Measurements from ENCODE around the gene DTYMK.

The DTYMK gene

DNA sequence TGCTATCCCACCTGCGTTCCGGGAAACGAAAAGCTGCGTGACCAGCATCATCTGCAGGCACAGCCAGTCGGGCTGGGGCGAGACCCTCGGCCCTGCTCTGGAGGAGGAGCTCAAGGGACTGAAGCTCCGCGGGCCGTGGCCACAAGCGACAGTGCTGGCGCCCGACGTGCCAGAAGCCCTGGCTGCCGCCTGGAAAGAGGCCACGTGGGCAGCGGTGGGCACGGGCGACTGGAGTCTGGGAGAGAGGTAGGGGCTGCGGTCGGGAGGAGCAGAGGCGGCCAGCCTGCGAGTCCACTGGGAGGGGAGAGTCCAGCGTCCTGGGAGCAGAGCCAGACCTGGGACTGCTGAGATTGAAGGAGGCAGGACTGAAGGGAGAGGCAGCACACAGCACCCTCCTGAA, 9.2 kb downstream of the DTYMK start:
- Histone ChIP-seq H3K27me3 (ENCODE audit: control insufficient read depth, insufficient read depth, low read length) (no peaks in the 10 kb centered on the region), H3K4me3 (ENCODE audit: low read depth, low read length) (no peak overlapping the region), H3K9me3 (ENCODE audit: control insufficient read depth, insufficient read depth, low read length) (no peaks in the 10 kb centered on the region), H3K36me3 (ENCODE audit: control insufficient read depth, insufficient read depth, low read length) (peaks cover 44% of the 10 kb centered on the region), H3K9ac (ENCODE audit: low read depth, low read length) (no peak overlapping the region), H3K4me1 (ENCODE audit: control insufficient read depth, insufficient read depth, low read length) (no peaks in the 10 kb centered on the region)

DNA sequence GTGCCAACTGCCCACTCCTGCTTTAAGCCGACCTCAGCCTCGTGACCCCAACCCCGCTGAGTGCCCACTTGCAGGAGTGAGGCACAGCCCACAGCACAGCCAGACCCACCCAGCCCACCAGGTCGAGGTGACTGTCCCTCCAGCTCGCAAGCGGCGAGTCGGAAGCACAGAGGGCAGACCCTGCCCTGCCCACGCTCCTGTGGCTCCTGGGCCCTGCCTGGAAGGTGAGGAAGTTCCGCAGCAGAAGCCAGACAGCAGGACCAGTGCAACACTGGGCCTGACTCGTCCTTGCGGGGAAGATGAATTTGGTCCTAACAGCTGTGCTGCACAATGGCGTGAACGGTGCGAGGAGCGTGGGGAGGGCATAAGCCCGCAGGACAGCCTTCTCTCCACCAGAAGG, 9.9 kb downstream of the DTYMK start:
- H3K4me3 ChIP-seq (ENCODE audit: low read depth, low read length): no peak overlapping the region
- H3K36me3 ChIP-seq (ENCODE audit: control insufficient read depth, insufficient read depth, low read length): peaks cover 51% of the 10 kb centered on the region
- no peak overlapping the region for H3K9ac ChIP-seq (ENCODE audit: low read depth, low read length)
- H3K4me1 ChIP-seq (ENCODE audit: control insufficient read depth, insufficient read depth, low read length): no peaks in the 10 kb centered on the region
- H3K9me3 ChIP-seq (ENCODE audit: control insufficient read depth, insufficient read depth, low read length): no peaks in the 10 kb centered on the region
- no peaks in the 10 kb centered on the region for H3K27me3 ChIP-seq (ENCODE audit: control insufficient read depth, insufficient read depth, low read length)

DNA sequence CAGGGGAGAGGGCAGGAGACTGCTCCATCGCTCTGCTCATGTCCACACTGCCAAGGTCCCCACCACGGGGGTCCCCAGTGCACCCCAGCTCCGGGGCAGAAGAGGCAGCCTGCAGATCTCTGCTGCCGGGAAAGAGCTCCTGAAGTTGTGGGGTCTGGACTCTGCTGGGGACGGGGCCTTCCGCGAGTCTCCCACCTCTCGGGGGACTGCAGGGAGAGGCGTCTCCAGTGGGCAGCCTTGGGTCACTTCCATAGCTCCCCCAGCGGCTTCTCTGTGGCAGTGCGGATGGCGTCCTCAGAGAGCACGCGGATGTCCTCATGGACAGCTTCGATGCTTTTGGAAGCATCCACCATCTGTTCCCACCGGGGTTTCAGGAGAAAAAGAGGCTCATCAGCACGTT, 10.7 kb downstream of the DTYMK start:
- H3K36me3 ChIP-seq (ENCODE audit: control insufficient read depth, insufficient read depth, low read length): peaks cover 50% of the 10 kb centered on the region
- H3K4me3 ChIP-seq (ENCODE audit: low read depth, low read length): no peak overlapping the region
- no peaks in the 10 kb centered on the region for H3K4me1 ChIP-seq (ENCODE audit: control insufficient read depth, insufficient read depth, low read length)
- H3K27me3 ChIP-seq (ENCODE audit: control insufficient read depth, insufficient read depth, low read length): no peaks in the 10 kb centered on the region
- no peaks in the 10 kb centered on the region for H3K9me3 ChIP-seq (ENCODE audit: control insufficient read depth, insufficient read depth, low read length)
- no peak overlapping the region for H3K9ac ChIP-seq (ENCODE audit: low read depth, low read length)

DNA sequence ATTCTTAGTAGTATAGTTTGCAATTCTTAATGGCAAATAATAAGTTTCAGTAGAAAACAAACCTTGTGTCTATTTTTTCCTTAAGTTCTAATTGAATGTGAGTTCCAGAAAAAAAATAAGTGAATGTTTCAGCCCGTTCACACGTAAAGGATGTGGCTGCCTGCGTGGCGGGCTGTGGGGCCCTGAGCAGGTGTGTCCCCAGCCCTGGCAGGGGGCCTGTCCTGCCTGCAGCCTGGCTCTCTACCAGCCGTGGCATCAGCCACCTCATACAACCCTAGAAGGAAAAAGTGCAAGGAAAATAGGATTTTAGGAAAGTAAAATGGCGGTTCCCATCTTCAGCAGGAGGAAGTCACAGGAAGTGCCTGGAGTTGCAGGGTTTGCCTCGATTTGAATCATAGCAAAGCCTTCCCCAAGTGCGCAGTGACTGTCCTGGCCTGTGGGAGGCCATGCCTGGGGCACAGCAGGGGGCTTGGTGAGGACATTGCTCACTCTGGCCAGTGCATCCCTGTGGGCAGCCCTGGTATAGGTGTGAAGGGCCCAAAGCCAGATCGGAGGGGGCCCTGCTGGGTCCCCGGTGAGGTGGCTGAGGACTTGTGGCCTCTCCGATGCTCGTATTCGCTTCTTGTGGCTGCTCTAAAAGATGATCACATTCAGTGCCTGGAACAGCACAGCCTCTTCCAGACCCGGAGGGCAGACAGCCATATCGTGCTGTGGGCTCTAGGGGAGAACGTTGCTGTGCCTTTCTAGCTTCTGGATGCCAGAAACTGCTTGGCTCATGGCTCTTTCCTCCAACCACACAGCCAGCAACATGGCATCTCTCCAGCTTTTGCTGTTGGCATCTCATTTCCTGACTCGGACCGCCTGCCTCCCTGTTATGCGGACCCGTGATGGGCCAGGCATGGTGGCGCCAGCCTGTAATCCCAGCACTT, 12.6 kb downstream of the DTYMK start:
- peaks cover 47% of the 10 kb centered on the region for H3K36me3 ChIP-seq (ENCODE audit: control insufficient read depth, insufficient read depth, low read length)
- H3K4me3 ChIP-seq (ENCODE audit: low read depth, low read length): no peak overlapping the region
- no peaks in the 10 kb centered on the region for H3K4me1 ChIP-seq (ENCODE audit: control insufficient read depth, insufficient read depth, low read length)
- H3K27me3 ChIP-seq (ENCODE audit: control insufficient read depth, insufficient read depth, low read length): no peaks in the 10 kb centered on the region
- H3K9ac ChIP-seq (ENCODE audit: low read depth, low read length): no peak overlapping the region
- no peaks in the 10 kb centered on the region for H3K9me3 ChIP-seq (ENCODE audit: control insufficient read depth, insufficient read depth, low read length)

DNA sequence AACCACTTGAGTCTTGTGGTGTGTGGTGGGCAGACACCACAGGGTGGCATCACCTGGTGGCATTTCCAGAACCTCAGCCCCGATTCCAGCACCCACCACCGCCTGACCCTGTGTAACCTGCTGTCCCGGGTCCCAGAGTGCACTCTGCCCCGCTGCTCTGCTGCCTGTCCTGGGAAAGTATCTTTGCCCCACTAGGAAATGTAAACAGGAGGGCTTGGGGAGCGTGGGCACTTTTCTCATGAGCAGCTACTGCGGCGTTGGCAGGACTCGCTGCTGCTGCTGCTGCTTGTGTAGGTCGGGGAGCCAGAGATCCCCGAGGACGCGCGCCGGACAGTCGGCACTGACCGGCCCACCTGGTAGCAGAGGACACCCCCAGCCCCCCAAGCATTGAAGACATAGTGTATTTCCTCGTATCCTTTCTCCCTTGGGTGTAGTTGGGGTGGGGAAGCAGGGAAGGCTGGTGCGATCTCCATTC, 13.4 kb downstream of the DTYMK start:
- Histone ChIP-seq H3K4me3 (ENCODE audit: low read depth, low read length) (no peak overlapping the region), H3K4me1 (ENCODE audit: control insufficient read depth, insufficient read depth, low read length) (no peaks in the 10 kb centered on the region), H3K9ac (ENCODE audit: low read depth, low read length) (no peak overlapping the region), H3K36me3 (ENCODE audit: control insufficient read depth, insufficient read depth, low read length) (peaks cover 49% of the 10 kb centered on the region), H3K27me3 (ENCODE audit: control insufficient read depth, insufficient read depth, low read length) (no peaks in the 10 kb centered on the region), H3K9me3 (ENCODE audit: control insufficient read depth, insufficient read depth, low read length) (no peaks in the 10 kb centered on the region)

DNA sequence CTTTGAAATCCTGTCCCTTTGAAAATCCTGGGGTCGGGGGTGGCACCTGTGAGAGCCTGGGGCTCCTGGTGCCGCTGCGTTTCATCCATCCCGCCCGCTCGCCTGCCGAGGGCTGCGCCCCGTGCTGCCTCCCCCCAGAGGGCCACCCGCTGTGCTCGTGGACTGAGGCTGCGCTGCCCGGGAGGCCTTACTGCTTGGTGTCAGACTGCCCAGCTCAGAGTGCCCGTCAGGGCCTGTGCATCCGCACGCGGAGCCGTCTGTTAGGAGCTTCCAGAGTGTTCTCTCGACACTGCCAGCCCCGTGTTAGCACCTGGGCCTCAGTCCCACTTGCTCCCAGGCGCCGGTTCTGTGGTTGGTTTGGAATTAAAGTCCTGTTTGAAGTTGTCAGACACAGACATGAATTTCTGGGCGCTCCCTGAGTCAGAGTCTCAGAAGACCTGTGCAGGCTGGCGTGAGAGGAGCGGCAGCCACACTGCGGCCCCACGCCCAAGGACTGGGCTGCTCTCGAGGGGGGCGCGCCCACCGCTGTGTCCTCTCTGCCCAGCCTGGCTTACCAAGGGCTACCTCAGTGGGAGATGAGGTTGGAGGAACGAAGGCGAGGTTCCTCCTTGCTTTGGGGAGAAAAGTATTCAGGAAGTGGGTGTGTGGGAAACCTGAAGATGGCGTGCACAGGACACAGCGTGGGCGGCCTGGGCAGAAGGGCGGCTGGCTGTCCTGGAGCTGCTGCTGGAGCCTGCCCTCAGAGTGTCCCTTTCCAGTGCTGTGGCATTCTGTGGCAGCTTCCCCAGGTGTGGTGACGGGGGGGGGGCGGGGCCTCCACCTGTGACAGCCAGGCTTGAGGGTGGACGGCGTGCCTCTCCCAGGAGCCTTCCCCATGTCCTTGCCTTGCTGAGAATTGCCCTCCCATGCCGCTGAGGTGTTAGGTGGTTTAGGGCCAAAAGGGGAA, 14.1 kb downstream of the DTYMK start:
- Histone ChIP-seq H3K27me3 (ENCODE audit: control insufficient read depth, insufficient read depth, low read length) (no peaks in the 10 kb centered on the region), H3K36me3 (ENCODE audit: control insufficient read depth, insufficient read depth, low read length) (peaks cover 50% of the 10 kb centered on the region), H3K9me3 (ENCODE audit: control insufficient read depth, insufficient read depth, low read length) (no peaks in the 10 kb centered on the region), H3K4me3 (ENCODE audit: low read depth, low read length) (no peak overlapping the region), H3K4me1 (ENCODE audit: control insufficient read depth, insufficient read depth, low read length) (no peaks in the 10 kb centered on the region), H3K9ac (ENCODE audit: low read depth, low read length) (no peak overlapping the region)

DNA sequence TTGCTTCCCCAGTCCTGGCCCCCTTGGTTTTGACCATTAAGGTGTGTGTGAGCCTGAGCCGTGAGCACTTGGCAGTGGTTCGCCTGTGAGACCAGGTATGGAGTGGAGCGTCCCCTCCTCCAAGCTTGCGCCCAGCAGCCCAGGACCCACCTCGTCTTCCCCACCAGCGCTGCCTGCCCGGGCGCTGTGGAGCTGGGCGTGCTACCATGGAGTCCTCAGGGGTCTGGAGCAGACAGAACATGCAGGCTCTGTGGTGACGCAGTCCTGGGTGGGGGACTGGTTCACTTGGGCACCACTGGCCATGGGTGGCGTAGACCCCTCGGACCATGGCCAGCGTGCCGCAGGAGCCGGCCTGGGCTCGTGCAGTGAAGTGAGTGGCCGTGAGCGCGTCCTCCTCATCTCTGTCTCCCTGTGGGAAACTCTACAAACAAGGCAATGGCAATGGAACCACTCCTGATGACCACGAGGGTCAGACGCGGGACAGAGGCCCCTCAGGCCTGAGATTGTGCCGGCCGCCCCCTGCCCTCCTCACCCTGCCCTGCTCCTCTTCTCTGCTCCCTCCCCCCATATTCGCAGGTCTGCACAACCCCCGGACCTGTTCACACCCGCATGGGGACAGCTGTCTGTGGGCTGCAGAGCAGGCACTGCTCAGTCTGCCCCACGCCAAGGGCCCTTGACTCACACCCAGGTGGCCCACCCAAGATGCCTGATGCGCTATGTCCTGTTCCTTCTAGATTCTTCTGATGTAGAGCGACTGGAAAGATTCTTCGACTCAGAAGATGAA, 15.0 kb downstream of the DTYMK start:
- H3K9ac ChIP-seq (ENCODE audit: low read depth, low read length): no peak overlapping the region
- H3K36me3 ChIP-seq (ENCODE audit: control insufficient read depth, insufficient read depth, low read length): peaks cover 41% of the 10 kb centered on the region
- H3K27me3 ChIP-seq (ENCODE audit: control insufficient read depth, insufficient read depth, low read length): no peaks in the 10 kb centered on the region
- no peaks in the 10 kb centered on the region for H3K9me3 ChIP-seq (ENCODE audit: control insufficient read depth, insufficient read depth, low read length)
- H3K4me3 ChIP-seq (ENCODE audit: low read depth, low read length): no peak overlapping the region
- no peaks in the 10 kb centered on the region for H3K4me1 ChIP-seq (ENCODE audit: control insufficient read depth, insufficient read depth, low read length)

DNA sequence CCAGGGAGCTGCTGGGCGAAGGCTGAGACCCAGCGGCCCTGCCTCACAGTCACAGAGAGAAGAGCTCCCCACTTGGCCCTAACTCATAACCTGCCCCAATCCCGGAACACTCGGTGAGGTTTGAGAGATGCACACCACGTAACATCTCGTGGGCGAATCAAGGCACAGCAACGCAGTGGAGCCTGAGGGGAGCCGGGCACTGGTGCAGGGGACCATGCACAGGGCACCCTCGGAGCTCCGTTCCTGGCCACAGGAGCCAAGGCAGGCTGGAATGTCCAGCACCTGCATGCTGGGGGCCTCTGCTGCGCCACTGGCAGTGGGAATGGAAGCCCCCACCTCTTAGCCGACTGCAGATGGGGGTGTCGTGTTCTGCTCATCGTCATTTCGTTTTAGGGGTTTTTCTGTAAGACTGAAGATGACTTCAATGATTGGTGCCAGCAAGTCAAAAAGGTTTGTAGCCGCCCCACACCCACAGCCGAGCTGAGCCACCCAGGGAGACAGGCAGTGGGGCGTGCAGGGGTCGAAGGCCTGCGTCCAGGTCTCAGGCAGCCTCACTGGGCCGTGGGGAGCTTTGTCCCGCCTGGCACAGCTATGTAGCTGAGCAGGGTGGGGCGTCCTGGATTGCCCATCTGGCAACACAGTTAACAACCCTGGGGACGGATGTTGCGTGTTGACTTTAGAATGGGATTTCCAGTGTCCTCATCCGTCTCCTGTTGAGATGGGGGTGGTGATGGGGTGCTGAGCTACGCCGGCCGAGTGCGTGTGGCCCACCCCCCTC, 16.1 kb downstream of the DTYMK start:
- Histone ChIP-seq H3K36me3 (ENCODE audit: control insufficient read depth, insufficient read depth, low read length) (peaks cover 32% of the 10 kb centered on the region), H3K4me3 (ENCODE audit: low read depth, low read length) (no peak overlapping the region), H3K9me3 (ENCODE audit: control insufficient read depth, insufficient read depth, low read length) (no peaks in the 10 kb centered on the region), H3K4me1 (ENCODE audit: control insufficient read depth, insufficient read depth, low read length) (no peaks in the 10 kb centered on the region), H3K27me3 (ENCODE audit: control insufficient read depth, insufficient read depth, low read length) (no peaks in the 10 kb centered on the region), H3K9ac (ENCODE audit: low read depth, low read length) (no peak overlapping the region)

DNA sequence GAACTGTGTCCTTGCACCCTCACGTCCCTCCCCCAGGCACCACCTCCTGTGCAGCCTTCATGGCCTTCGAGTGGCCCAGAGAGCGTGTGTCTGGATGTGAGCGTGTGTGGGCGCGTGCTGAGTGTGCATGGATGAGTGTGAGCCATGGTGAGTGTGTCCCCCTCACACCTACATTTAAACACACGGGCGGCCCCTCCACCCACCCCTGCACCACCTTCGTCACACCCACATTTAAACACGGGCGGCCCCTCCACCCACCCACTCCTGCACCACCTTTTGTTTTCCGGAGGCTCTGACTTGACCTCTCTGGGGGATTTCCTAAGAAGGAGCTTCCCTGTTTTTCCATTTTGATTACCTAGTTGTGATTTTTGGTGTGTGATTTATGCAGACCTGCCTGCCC, 17.8 kb downstream of the DTYMK start:
- no peaks in the 10 kb centered on the region for H3K27me3 ChIP-seq (ENCODE audit: control insufficient read depth, insufficient read depth, low read length)
- H3K9me3 ChIP-seq (ENCODE audit: control insufficient read depth, insufficient read depth, low read length): no peaks in the 10 kb centered on the region
- peaks cover 2% of the 10 kb centered on the region for H3K4me1 ChIP-seq (ENCODE audit: control insufficient read depth, insufficient read depth, low read length)
- H3K9ac ChIP-seq (ENCODE audit: low read depth, low read length): no peak overlapping the region
- H3K36me3 ChIP-seq (ENCODE audit: control insufficient read depth, insufficient read depth, low read length): peaks cover 30% of the 10 kb centered on the region
- H3K4me3 ChIP-seq (ENCODE audit: low read depth, low read length): no peak overlapping the region

DNA sequence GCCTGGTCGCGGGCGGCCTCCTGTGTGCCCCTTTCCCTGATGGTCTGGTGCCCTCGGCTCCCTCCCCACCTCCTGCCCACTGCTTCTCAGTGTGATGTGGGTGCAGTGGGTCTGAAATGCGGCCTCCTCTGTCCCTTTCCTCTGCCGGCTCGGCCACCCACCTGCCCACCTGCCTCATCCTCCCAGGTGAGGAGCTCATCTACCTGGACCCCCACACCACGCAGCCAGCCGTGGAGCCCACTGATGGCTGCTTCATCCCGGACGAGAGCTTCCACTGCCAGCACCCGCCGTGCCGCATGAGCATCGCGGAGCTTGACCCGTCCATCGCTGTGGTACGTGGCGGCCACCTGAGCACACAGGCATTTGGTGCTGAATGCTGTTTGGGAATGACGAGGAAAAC, 18.3 kb downstream of the DTYMK start:
- H3K36me3 ChIP-seq (ENCODE audit: control insufficient read depth, insufficient read depth, low read length): peaks cover 30% of the 10 kb centered on the region
- H3K9me3 ChIP-seq (ENCODE audit: control insufficient read depth, insufficient read depth, low read length): no peaks in the 10 kb centered on the region
- no peak overlapping the region for H3K4me3 ChIP-seq (ENCODE audit: low read depth, low read length)
- H3K27me3 ChIP-seq (ENCODE audit: control insufficient read depth, insufficient read depth, low read length): no peaks in the 10 kb centered on the region
- H3K4me1 ChIP-seq (ENCODE audit: control insufficient read depth, insufficient read depth, low read length): peaks cover 2% of the 10 kb centered on the region
- no peak overlapping the region for H3K9ac ChIP-seq (ENCODE audit: low read depth, low read length)
